Liver (tissue), 9 donors: ENCODE data around the gene PCYOX1L. TPM values are rescaled to one million over a fixed set of nuclear protein-coding genes. Genes with fewer than 3 reads are reported as not detected.

ENCODE experiments used
- DNase-seq: peaks from one replicate; pipeline ENCODE4 v3.0.0-alpha.2; 2017; ENCODE audit warnings: low spot score
- H3K27ac ChIP-seq, 2 donors: one replicate each; pipeline ENCODE4 v1.7.0; 2013; ENCODE audit warnings: inconsistent platforms in 2 of 2, low read length in 2 of 2, control low read depth in 1 of 2, low read depth in 1 of 2, mild to moderate bottlenecking in 1 of 2
- H3K27me3 ChIP-seq, 4 donors: one replicate each; pipeline versions ENCODE4 v1.6.1 to v1.7.0; 2013; ENCODE audit warnings: low read length in 3 of 4, inconsistent platforms in 1 of 4, mild to moderate bottlenecking in 1 of 4, moderate library complexity in 1 of 4; ENCODE audit not compliant: control insufficient read depth in 4 of 4, insufficient read depth in 4 of 4
- H3K36me3 ChIP-seq, 4 donors: one replicate each; pipeline versions ENCODE4 v1.6.1 to v1.7.0; 2013; ENCODE audit warnings: low read length in 3 of 4, mild to moderate bottlenecking in 3 of 4, low read depth in 1 of 4, moderate library complexity in 1 of 4; ENCODE audit not compliant: control insufficient read depth in 4 of 4, insufficient read depth in 3 of 4
- H3K4me1 ChIP-seq, 4 donors: one replicate each; pipeline versions ENCODE4 v1.6.1 to v1.7.0; 2013; ENCODE audit warnings: low read length in 3 of 4, mild to moderate bottlenecking in 3 of 4, moderate library complexity in 1 of 4; ENCODE audit not compliant: control insufficient read depth in 4 of 4, insufficient read depth in 4 of 4
- H3K4me3 ChIP-seq, 3 donors: one replicate each; pipeline versions ENCODE4 v1.6.1 to v1.7.0; 2013; ENCODE audit warnings: low read length in 3 of 3, control low read depth in 1 of 3, low read depth in 1 of 3, mild to moderate bottlenecking in 1 of 3
- H3K9ac ChIP-seq, 2 donors: one replicate each; pipeline ENCODE4 v1.7.0; 2013; ENCODE audit warnings: low read length in 2 of 2, mild to moderate bottlenecking in 2 of 2, moderate library complexity in 2 of 2, control low read depth in 1 of 2, low read depth in 1 of 2
- H3K9me3 ChIP-seq, 4 donors: one replicate each; pipeline versions ENCODE4 v1.6.1 to v1.7.0; 2013; ENCODE audit warnings: low read length in 3 of 4; ENCODE audit not compliant: control insufficient read depth in 4 of 4
- FOXA1 ChIP-seq: IDR thresholded peaks from 2 replicates; pipeline ENCODE4 v1.6.1; 2016; ENCODE audit warnings: antibody characterized with exemption
- HNF4A ChIP-seq, 2 donors: conservative IDR thresholded peaks; 2 replicates each; pipeline ENCODE4 v1.6.1; 2016; ENCODE audit warnings: antibody characterized with exemption in 2 of 2, mild to moderate bottlenecking in 2 of 2
- SP1 ChIP-seq: IDR thresholded peaks from 2 replicates; pipeline ENCODE4 v1.6.1; 2018; ENCODE audit warnings: antibody characterized with exemption, mild to moderate bottlenecking
- WGBS: extraction: QIAGEN DNeasy Blood & Tissue Kit; methylation state at CpG from one replicate; pipeline ENCODE4 v1.1.7; 2013; 5-methylcytosine and 5-hydroxymethylcytosine counted together
- polyA plus RNA-seq, 2 donors: library from polyadenylated mRNA; stranded (reverse) in 1 of 2; unstranded in 1 of 2; fragments of 200-250 nt in 1 of 2; fragments of >200 nt in 1 of 2; fragmentation: Nextera tagmentation in 1 of 2; extraction: Ambion mirVana in 1 of 2; gene quantifications; one replicate each; pipeline versions ENCODE4 v1.2.1 to v1.2.3, GENCODE V29; 2013 to 2015
- total RNA-seq, 2 donors: library from RNA; depleted of rRNA; stranded (reverse); fragments of >200 nt; gene quantifications; one replicate each; pipeline ENCODE4 v1.2.3, GENCODE V29; 2014
- TF ChIP-seq, protein P1 (sequence below): IDR thresholded peaks from 2 replicates; pipeline ENCODE4 v1.6.1; 2016; ENCODE audit warnings: antibody characterized with exemption
- donor health status: healthy.
- donor health status: healthy.
- donor health status: healthy.
- donor health status: healthy.
- donor health status: healthy.

Gene PCYOX1L
- total and polyA plus RNA-seq, 4 donors = 0.47 to 4.4 (median 1.1) TPM

DNA sequence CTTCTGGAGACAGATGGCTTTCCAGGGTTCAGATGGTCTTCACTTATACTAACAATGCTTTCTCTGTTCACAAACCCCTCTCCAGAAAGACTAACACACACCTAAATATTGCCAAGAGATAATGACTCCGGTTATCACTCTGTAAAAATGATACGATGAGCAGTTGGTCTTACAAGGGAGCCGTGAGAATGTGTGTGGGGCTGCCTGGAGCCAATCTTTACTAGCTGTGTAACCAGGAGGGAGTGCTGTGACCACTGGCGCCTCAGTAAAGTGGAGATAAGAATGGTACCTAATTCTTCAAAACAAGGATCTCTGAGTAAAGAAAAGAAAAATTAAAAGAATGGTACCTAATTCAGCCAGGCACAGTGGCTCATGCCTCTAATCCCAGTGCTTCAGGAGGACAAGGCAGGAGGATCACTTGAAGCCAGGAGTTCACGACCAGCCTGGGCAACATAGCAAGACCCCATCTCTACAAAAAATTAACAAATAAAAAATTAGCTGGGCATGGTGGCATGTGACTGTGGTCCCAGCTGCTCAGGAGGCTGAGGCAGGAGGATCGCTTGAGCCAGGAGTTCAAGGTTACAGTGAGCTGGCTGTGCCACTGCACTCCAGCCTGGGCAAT is 61.2 kb downstream of the PCYOX1L start:
- no peak overlapping the region for H3K4me3 ChIP-seq
- no peak overlapping the region for H3K9ac ChIP-seq
- H3K9me3 ChIP-seq = no peaks in the 10 kb centered on the region
- no peaks in the 10 kb centered on the region for H3K36me3 ChIP-seq
- no peak overlapping the region for H3K27ac ChIP-seq
- H3K27me3 ChIP-seq = no peaks in the 10 kb centered on the region
- 69% methylated on average over 6 of the region's 6 CpGs for WGBS
- DNase-seq = no peak
- peaks cover 0 to 6% (median 0%) of the 10 kb centered on the region in 4 donors for H3K4me1 ChIP-seq
- TF ChIP-seq SP1 (no peak), FOXA1 (no peak), HNF4A (conservative IDR thresholded peaks at IDR 0.05) (no peak)
- TF ChIP-seq, protein P1, sequence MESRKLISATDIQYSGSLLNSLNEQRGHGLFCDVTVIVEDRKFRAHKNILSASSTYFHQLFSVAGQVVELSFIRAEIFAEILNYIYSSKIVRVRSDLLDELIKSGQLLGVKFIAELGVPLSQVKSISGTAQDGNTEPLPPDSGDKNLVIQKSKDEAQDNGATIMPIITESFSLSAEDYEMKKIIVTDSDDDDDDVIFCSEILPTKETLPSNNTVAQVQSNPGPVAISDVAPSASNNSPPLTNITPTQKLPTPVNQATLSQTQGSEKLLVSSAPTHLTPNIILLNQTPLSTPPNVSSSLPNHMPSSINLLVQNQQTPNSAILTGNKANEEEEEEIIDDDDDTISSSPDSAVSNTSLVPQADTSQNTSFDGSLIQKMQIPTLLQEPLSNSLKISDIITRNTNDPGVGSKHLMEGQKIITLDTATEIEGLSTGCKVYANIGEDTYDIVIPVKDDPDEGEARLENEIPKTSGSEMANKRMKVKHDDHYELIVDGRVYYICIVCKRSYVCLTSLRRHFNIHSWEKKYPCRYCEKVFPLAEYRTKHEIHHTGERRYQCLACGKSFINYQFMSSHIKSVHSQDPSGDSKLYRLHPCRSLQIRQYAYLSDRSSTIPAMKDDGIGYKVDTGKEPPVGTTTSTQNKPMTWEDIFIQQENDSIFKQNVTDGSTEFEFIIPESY = no peak

Other genes with a start within 250 kb of the PCYOX1L start
- gene ABLIM3, start 216.6 kb upstream of the PCYOX1L start, total RNA-seq = 100 to 1,000 TPM in 1 of 2 donors, 1 to 10 TPM in 1; 6.8 to 131 TPM
- 10 to 100 TPM; 23.2 to 63.0 TPM for gene ABLIM3, start 216.6 kb upstream of the PCYOX1L start, polyA plus RNA-seq
- 10 to 100 TPM in 1 of 2 donors, 1 to 10 TPM in 1; 5.2 to 11.6 TPM for gene AFAP1L1, start 86.2 kb upstream of the PCYOX1L start, total RNA-seq
- 1 to 10 TPM; 2.1 to 2.8 TPM for gene AFAP1L1, start 86.2 kb upstream of the PCYOX1L start, polyA plus RNA-seq
- 1 to 10 TPM; 6.5 to 9.5 TPM for gene GRPEL2, start 12.5 kb upstream of the PCYOX1L start, total RNA-seq
- 1 to 10 TPM; 2.5 to 3.0 TPM for gene GRPEL2, start 12.5 kb upstream of the PCYOX1L start, polyA plus RNA-seq
- gene IL17B, start 21.2 kb downstream of the PCYOX1L start, total RNA-seq = not detected
- gene IL17B, start 21.2 kb downstream of the PCYOX1L start, polyA plus RNA-seq = not detected
- 100 to 1,000 TPM; 102 to 108 TPM for gene CSNK1A1, start 193.4 kb downstream of the PCYOX1L start, total RNA-seq
- gene CSNK1A1, start 193.4 kb downstream of the PCYOX1L start, polyA plus RNA-seq = 10 to 100 TPM; 43.0 to 54.5 TPM
- 1 to 10 TPM; 3.3 to 6.1 TPM for gene ARHGEF37, start 223.5 kb downstream of the PCYOX1L start, total RNA-seq
- 1 to 10 TPM in 1 of 2 donors, under 1 TPM in 1; 0.71 to 2.0 TPM for gene ARHGEF37, start 223.5 kb downstream of the PCYOX1L start, polyA plus RNA-seq